Lower leg skin (tissue), 4 donors: ENCODE results near the gene EFCC1. TPM values are rescaled to one million over a fixed set of nuclear protein-coding genes. Genes with fewer than 3 reads are reported as not detected.

Experiments
- DNase-seq, 2 donors: peaks; one replicate each; pipeline ENCODE4 v3.0.0-alpha.2; 2019; ENCODE audit warnings: low spot score in 2 of 2
- H3K4me3 ChIP-seq: fragments of 200-600 bp; sonication (generic); 2 replicates; pipeline ENCODE4 v1.5.1; 2017; ENCODE audit warnings: mild to moderate bottlenecking, low read depth; ENCODE audit not compliant: poor library complexity, severe bottlenecking
- CTCF ChIP-seq, 3 donors: fragments of 450-650 bp; IDR thresholded peaks; one replicate each; pipeline ENCODE4 v1.5.1; 2016; ENCODE audit warnings: antibody characterized with exemption in 3 of 3, mild to moderate bottlenecking in 3 of 3, moderate library complexity in 2 of 3
- POLR2A ChIP-seq, 2 donors: fragments of 450-650 bp; IDR thresholded peaks; one replicate each; pipeline ENCODE4 v1.6.1; 2016 to 2017; ENCODE audit warnings: antibody characterized with exemption in 2 of 2, mild to moderate bottlenecking in 1 of 2, moderate library complexity in 1 of 2
- WGBS, 2 donors: methylation state at CpG; one replicate each; pipeline ENCODE4 v1.1.5; 2018; 5-methylcytosine and 5-hydroxymethylcytosine counted together
- intact Hi-C: fragments of 100-400 bp; cut with DNase I; formaldehyde crosslinking; loops from one replicate; pipeline ENCODE4 v1.15.0; 2023; ENCODE audit warnings: low total_unique reads
- total RNA-seq, 4 donors: library from RNA; depleted of rRNA; stranded (reverse); fragments of >200 nt; gene quantifications; one replicate each; pipeline ENCODE4 v1.1.0, GENCODE V29; 2016

EFCC1 gene
- total RNA-seq, 4 donors from 2014 or later = 0.80 to 3.0 (median 2.2) TPM

GRCh38 chr3:129060276-129061022, 59.3 kb downstream of the EFCC1 start, which contains the start of gene GP9:
TSS of gene GP9 (plus strand) at chr3:129060779. CDS start at chr3:129061740, 961 bp downstream.
- intact Hi-C loops = no loop called here
- H3K4me3 ChIP-seq = no peak within 1 kb of the TSS
- TF ChIP-seq CTCF (IDR thresholded peaks at IDR 0.05) (no peak), POLR2A (IDR thresholded peaks at IDR 0.05) (no peak)
- DNase-seq = no peak
- 82 to 84% methylated on average over 13 of the region's 13 CpGs for WGBS, 2 donors

- intact Hi-C loops = no loop called here
- whole genome bisulfite sequencing, 2 donors = 93% methylated on average over 19 of the region's 19 CpGs
- DNase-seq = no peak
- no peak for TF ChIP-seq CTCF (IDR thresholded peaks at IDR 0.05)
- TF ChIP-seq POLR2A (IDR thresholded peaks at IDR 0.05) = no peak
- no peak overlapping the region for H3K4me3 ChIP-seq
These were observed 60.2 kb downstream of the EFCC1 start for GRCh38 chr3:129061023-129061887.

- TF ChIP-seq CTCF (IDR thresholded peaks at IDR 0.05) (no peak), POLR2A (IDR thresholded peaks at IDR 0.05) (no peak)
- 86 to 90% methylated on average over 24 to 32 of the region's 32 CpGs for WGBS, 2 donors
- intact Hi-C loops = no loop called here
- H3K4me3 ChIP-seq = no peak overlapping the region
- DNase-seq = no peak
These were observed 61.1 kb downstream of the EFCC1 start for GRCh38 chr3:129061888-129062834.

GRCh38 chr3:129063091-129063640, 62.1 kb downstream of the EFCC1 start:
- TF ChIP-seq CTCF (IDR thresholded peaks at IDR 0.05) = no peak
- TF ChIP-seq POLR2A (IDR thresholded peaks at IDR 0.05) = no peak
- DNase-seq = no peak
- whole genome bisulfite sequencing, 2 donors = 87% methylated on average over 10 of the region's 10 CpGs
- intact Hi-C loops = no loop called here
- H3K4me3 ChIP-seq = no peak overlapping the region

- 64 to 79% methylated on average over 13 to 15 of the region's 15 CpGs for WGBS, 2 donors
These were observed 62.9 kb downstream of the EFCC1 start for GRCh38 chr3:129063841-129064482.

More at GRCh38 chr3:129063841-129064482, 62.9 kb downstream of the EFCC1 start:
- no peak overlapping the region for H3K4me3 ChIP-seq
- no peak for TF ChIP-seq POLR2A (IDR thresholded peaks at IDR 0.05)
- no peak for TF ChIP-seq CTCF (IDR thresholded peaks at IDR 0.05)
- intact Hi-C loops = no loop called here
- DNase-seq = no peak
